H9 (cell line): ENCODE measurements around the gene ACP6. TPM values are rescaled to one million over a fixed set of nuclear protein-coding genes. Genes with fewer than 3 reads are reported as not detected.

Source experiments
- DNase-seq: peaks from one replicate; pipeline ENCODE4 v3.0.0-alpha.2; 2017
- H2AFZ ChIP-seq: one replicate; pipeline ENCODE4 v1.6.1; 2013; ENCODE audit warnings: mild to moderate bottlenecking, low read length, control low read depth, moderate library complexity
- H2AK5ac ChIP-seq: 2 replicates; pipeline ENCODE4 v1.6.1; 2013; ENCODE audit warnings: low read length, control low read depth, mixed read lengths; ENCODE audit not compliant: insufficient read length
- H2BK120ac ChIP-seq: one replicate; pipeline ENCODE4 v1.6.1; 2013; ENCODE audit warnings: low read depth, mild to moderate bottlenecking, low read length, control low read depth, inconsistent platforms; ENCODE audit not compliant: poor library complexity, severe bottlenecking
- H2BK12ac ChIP-seq: 2 replicates; pipeline ENCODE4 v1.6.1; 2013; ENCODE audit warnings: low read length, control low read depth, mixed read lengths, low read depth; ENCODE audit not compliant: insufficient read length
- H2BK15ac ChIP-seq: 2 replicates; pipeline ENCODE4 v1.6.1; 2013; ENCODE audit warnings: low read depth, low read length, control low read depth
- H2BK20ac ChIP-seq: one replicate; pipeline ENCODE4 v1.6.1; 2013; ENCODE audit warnings: low read depth, mild to moderate bottlenecking, low read length, control low read depth, inconsistent platforms; ENCODE audit not compliant: poor library complexity, severe bottlenecking
- H2BK5ac ChIP-seq: 2 replicates; pipeline ENCODE4 v1.6.1; 2013; ENCODE audit warnings: low read length, control low read depth, mixed read lengths; ENCODE audit not compliant: insufficient read length
- H3K14ac ChIP-seq: 2 replicates; pipeline ENCODE4 v1.6.1; 2013; ENCODE audit warnings: low read length, control low read depth; ENCODE audit not compliant: insufficient read depth
- H3K18ac ChIP-seq: 2 replicates; pipeline ENCODE4 v1.6.1; 2013; ENCODE audit warnings: low read depth, mild to moderate bottlenecking, mixed read lengths, low read length, control low read depth; ENCODE audit not compliant: insufficient read length
- H3K23ac ChIP-seq: 2 replicates; pipeline ENCODE4 v1.6.1; 2013; ENCODE audit warnings: low read length, control low read depth, mixed read lengths, low read depth; ENCODE audit not compliant: insufficient read length
- H3K23me2 ChIP-seq: 2 replicates; pipeline ENCODE4 v1.6.1; 2013; ENCODE audit warnings: low read depth, mild to moderate bottlenecking, mixed read lengths, low read length, control low read depth; ENCODE audit not compliant: insufficient read length, poor library complexity, severe bottlenecking
- H3K27ac ChIP-seq: 2 replicates; pipeline ENCODE4 v1.5.1; 2013; ENCODE audit warnings: low read length, control low read depth, mixed read lengths, low read depth; ENCODE audit not compliant: insufficient read length
- H3K27me3 ChIP-seq: 2 replicates; pipeline ENCODE4 v1.6.1; 2013; ENCODE audit warnings: low read length, control low read depth, inconsistent platforms; ENCODE audit not compliant: insufficient read depth
- H3K4ac ChIP-seq: 2 replicates; pipeline ENCODE4 v1.6.1; 2013; ENCODE audit warnings: low read depth, mild to moderate bottlenecking, control low read depth, inconsistent platforms, low read length, moderate library complexity
- H3K4me1 ChIP-seq: 2 replicates; pipeline ENCODE4 v1.6.1; 2013; ENCODE audit warnings: low read length, control low read depth, inconsistent platforms; ENCODE audit not compliant: insufficient read depth
- H3K4me2 ChIP-seq: 2 replicates; pipeline ENCODE4 v1.6.1; 2013; ENCODE audit warnings: low read length, control low read depth, mixed read lengths; ENCODE audit not compliant: insufficient read length, insufficient read depth
- H3K56ac ChIP-seq: 2 replicates; pipeline ENCODE4 v1.6.1; 2013; ENCODE audit warnings: low read depth, mild to moderate bottlenecking, mixed read lengths, low read length, control low read depth; ENCODE audit not compliant: insufficient read length
- H3K79me1 ChIP-seq: 2 replicates; pipeline ENCODE4 v1.6.1; 2013; ENCODE audit warnings: low read depth, mild to moderate bottlenecking, moderate library complexity, low read length, control low read depth, inconsistent platforms; ENCODE audit not compliant: insufficient read depth, poor library complexity, severe bottlenecking
- H3K79me2 ChIP-seq: 2 replicates; pipeline ENCODE4 v1.6.1; 2013; ENCODE audit warnings: low read length, control low read depth, inconsistent platforms; ENCODE audit not compliant: insufficient read depth
- H3K9ac ChIP-seq: 2 replicates; pipeline ENCODE4 v1.6.1; 2013; ENCODE audit warnings: low read length, control low read depth, mixed read lengths; ENCODE audit not compliant: insufficient read length; ENCODE audit errors: extremely low read depth
- H3K9me3 ChIP-seq: one replicate; pipeline ENCODE4 v1.6.1; 2013; ENCODE audit warnings: low read depth, low read length, inconsistent platforms; ENCODE audit not compliant: control insufficient read depth
- H3T11ph ChIP-seq: one replicate; pipeline ENCODE4 v1.6.1; 2013; ENCODE audit warnings: mild to moderate bottlenecking, low read length, control low read depth, inconsistent platforms
- H4K20me1 ChIP-seq: one replicate; pipeline ENCODE4 v1.6.1; 2013; ENCODE audit not compliant: control insufficient read depth, insufficient read length, insufficient read depth
- H4K5ac ChIP-seq: 2 replicates; pipeline ENCODE4 v1.6.1; 2013; ENCODE audit warnings: low read depth, mild to moderate bottlenecking, mixed read lengths, low read length, control low read depth; ENCODE audit not compliant: insufficient read length
- H4K8ac ChIP-seq: replicated peaks from 2 replicates; pipeline ENCODE4 v1.6.1; 2013; ENCODE audit warnings: low read length, control low read depth, mixed read lengths, low read depth; ENCODE audit not compliant: insufficient read length
- H4K91ac ChIP-seq: 2 replicates; pipeline ENCODE4 v1.6.1; 2013; ENCODE audit warnings: low read depth, mild to moderate bottlenecking, moderate library complexity, mixed read lengths, low read length, control low read depth; ENCODE audit not compliant: insufficient read length
- H3K27ac Mint-ChIP-seq, 3 experiments: 2 replicates in 2 of 3; 3 replicates in 1 of 3; pipeline ENCODE4 v1.8.0; 2020 to 2021; ENCODE audit warnings: mixed read lengths in 3 of 3, mild to moderate bottlenecking in 1 of 3, moderate library complexity in 1 of 3
- H3K27me3 Mint-ChIP-seq: 2 replicates; pipeline ENCODE4 v1.8.0; 2021; ENCODE audit warnings: low read depth, mild to moderate bottlenecking, moderate library complexity, mixed read lengths
- H3K36me3 Mint-ChIP-seq, 3 experiments: 2 replicates in 2 of 3; 3 replicates in 1 of 3; pipeline ENCODE4 v1.8.0; 2020 to 2021; ENCODE audit warnings: low read depth in 3 of 3, mixed read lengths in 3 of 3; ENCODE audit not compliant: insufficient read depth in 1 of 3
- H3K4me1 Mint-ChIP-seq, 2 experiments: 2 replicates each; pipeline ENCODE4 v1.8.0; 2020; ENCODE audit warnings: mixed read lengths in 2 of 2
- H3K4me3 Mint-ChIP-seq, 2 experiments: 2 replicates in 1 of 2; 3 replicates in 1 of 2; pipeline ENCODE4 v1.8.0; 2020 to 2021; ENCODE audit warnings: mild to moderate bottlenecking in 2 of 2, mixed read lengths in 2 of 2, moderate library complexity in 1 of 2
- H3K9me3 Mint-ChIP-seq, 2 experiments: 2 replicates in 1 of 2; 3 replicates in 1 of 2; pipeline ENCODE4 v1.8.0; 2020; ENCODE audit warnings: mild to moderate bottlenecking in 2 of 2, mixed read lengths in 2 of 2, moderate library complexity in 1 of 2
- WGBS: extraction: QIAGEN DNeasy Blood & Tissue Kit; methylation state at CpG from one replicate; pipeline ENCODE4 v1.1.7; 2013; ENCODE audit warnings: missing lambda C conversion rate, low lambda C conversion rate, mixed read lengths; ENCODE audit not compliant: insufficient read length; ENCODE audit errors: extremely low coverage; 5-methylcytosine and 5-hydroxymethylcytosine counted together
- total RNA-seq: library from RNA; stranded (reverse); gene quantifications from 2 replicates; pipeline ENCODE4 v1.2.1, GENCODE V29; 2021
- TF ChIP-seq, protein P1 (sequence below): fragments of 200-600 bp; sonication (generic); conservative IDR thresholded peaks from 3 replicates; pipeline ENCODE4 v1.8.0; 2021; ENCODE audit warnings: antibody characterized with exemption, mild to moderate bottlenecking

Gene ACP6
- total RNA-seq, 1 experiment from 2014 or later = 17.1 TPM

DNA sequence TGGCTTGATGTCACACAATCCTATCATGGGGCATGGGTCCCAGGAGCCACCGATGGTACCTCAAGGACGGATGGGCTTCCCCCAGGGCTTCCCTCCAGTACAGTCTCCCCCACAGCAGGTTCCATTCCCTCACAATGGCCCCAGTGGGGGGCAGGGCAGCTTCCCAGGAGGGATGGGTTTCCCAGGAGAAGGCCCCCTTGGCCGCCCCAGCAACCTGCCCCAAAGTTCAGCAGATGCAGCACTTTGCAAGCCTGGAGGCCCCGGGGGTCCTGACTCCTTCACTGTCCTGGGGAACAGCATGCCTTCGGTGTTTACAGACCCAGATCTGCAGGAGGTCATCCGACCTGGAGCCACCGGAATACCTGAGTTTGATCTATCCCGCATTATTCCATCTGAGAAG is 46.3 kb downstream of the ACP6 start:
- Histone ChIP-seq H3K4ac (no peak overlapping the region), H3K4me2 (no peak overlapping the region), H3K79me2 (no peaks in the 10 kb centered on the region), H2BK12ac (no peak overlapping the region), H4K5ac (no peak overlapping the region), H4K8ac (no peak overlapping the region), H3K27me3 (no peaks in the 10 kb centered on the region), H2BK5ac (no peak overlapping the region), H3K79me1 (no peaks in the 10 kb centered on the region), H3K18ac (no peak overlapping the region), H3K23ac (no peak overlapping the region), H3K14ac (no peak overlapping the region), H2BK20ac (no peak overlapping the region), H3K4me1 (no peaks in the 10 kb centered on the region), H3K9ac (no peak overlapping the region), H2AK5ac (no peak overlapping the region), H3K56ac (no peak overlapping the region), H2BK120ac (no peak overlapping the region), H4K20me1 (no peaks in the 10 kb centered on the region), H4K91ac (no peak overlapping the region), H3K23me2 (no peaks in the 10 kb centered on the region), H3T11ph (no peak overlapping the region), H2BK15ac (no peak overlapping the region), H3K9me3 (no peaks in the 10 kb centered on the region), H3K27ac (no peak overlapping the region), H2AFZ (no peak overlapping the region)
- H3K4me1 Mint-ChIP-seq = peaks cover 10 to 16% of the 10 kb centered on the region in 2 experiments
- no peaks in the 10 kb centered on the region for H3K9me3 Mint-ChIP-seq
- WGBS = no CpG with 5 or more reads among the region's 8 CpGs
- no peak for DNase-seq
- TF ChIP-seq, protein P1, sequence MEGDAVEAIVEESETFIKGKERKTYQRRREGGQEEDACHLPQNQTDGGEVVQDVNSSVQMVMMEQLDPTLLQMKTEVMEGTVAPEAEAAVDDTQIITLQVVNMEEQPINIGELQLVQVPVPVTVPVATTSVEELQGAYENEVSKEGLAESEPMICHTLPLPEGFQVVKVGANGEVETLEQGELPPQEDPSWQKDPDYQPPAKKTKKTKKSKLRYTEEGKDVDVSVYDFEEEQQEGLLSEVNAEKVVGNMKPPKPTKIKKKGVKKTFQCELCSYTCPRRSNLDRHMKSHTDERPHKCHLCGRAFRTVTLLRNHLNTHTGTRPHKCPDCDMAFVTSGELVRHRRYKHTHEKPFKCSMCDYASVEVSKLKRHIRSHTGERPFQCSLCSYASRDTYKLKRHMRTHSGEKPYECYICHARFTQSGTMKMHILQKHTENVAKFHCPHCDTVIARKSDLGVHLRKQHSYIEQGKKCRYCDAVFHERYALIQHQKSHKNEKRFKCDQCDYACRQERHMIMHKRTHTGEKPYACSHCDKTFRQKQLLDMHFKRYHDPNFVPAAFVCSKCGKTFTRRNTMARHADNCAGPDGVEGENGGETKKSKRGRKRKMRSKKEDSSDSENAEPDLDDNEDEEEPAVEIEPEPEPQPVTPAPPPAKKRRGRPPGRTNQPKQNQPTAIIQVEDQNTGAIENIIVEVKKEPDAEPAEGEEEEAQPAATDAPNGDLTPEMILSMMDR = no peak
- H3K27me3 Mint-ChIP-seq = no peaks in the 10 kb centered on the region
- no peak overlapping the region for H3K4me3 Mint-ChIP-seq
- H3K36me3 Mint-ChIP-seq = peaks cover 37 to 65% (median 57%) of the 10 kb centered on the region in 3 experiments
- no peak overlapping the region for H3K27ac Mint-ChIP-seq
